Stimulated activated CD4-positive, alpha-beta T cell treated with anti-CD3 and anti-CD28 coated beads, Interleukin-12 subunit alpha, Interleukin-12 subunit beta, amount 100 ng/mL, for 24 hours (primary cell): ENCODE measurements around the gene LIN37.

Experiments used
- DNase-seq, 2 experiments: peaks; one replicate each; pipeline ENCODE4 v3.0.0-alpha.2; 2020; ENCODE audit warnings: low read depth in 2 of 2

LIN37 gene, protein sequence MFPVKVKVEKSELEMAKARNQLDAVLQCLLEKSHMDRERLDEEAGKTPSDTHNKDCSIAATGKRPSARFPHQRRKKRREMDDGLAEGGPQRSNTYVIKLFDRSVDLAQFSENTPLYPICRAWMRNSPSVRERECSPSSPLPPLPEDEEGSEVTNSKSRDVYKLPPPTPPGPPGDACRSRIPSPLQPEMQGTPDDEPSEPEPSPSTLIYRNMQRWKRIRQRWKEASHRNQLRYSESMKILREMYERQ

DNA sequence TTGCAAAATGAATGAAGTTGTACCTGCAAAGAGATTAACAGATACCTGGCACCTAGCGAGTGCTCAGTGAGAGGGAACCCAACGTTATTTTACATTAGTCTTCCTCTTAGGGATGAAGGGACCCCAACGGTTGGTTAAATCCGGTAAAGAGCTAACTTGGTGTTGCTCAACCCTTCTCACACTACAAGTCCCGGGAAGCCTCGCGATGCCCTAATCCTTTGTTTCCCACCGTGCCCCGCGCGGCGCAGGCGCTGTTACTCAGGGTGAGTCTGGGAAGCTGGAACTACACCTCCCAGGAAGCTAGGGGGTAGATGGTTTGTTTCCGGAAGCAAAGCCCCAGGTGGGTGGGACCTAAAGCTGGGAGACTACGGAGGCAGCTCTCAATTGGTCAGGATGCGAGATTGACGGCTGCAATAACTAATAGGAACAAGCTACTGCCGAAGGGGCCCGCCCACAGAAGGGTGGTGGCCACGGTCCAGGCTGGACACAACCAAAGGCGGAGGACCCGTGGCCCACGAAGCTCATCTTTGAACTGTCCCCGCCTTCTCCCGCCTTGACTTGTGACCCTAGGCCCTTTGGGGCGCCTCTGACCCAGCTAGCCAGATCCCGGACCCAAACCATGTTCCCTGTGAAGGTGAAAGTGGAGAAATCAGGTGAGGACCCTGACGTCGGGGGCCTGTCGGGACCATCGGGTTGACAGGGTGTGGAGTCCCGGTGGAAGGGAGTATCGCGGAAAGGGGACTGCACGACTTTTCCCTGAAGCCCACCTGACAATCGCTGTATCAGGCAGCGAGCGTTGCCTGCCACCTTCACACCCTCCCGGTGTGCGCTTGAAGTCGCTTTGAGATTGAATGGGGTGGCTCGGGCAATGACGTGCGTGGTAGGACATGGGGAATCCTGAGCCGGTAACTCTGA lies at the start of gene LIN37:
LIN37 (plus strand) TSS at position 471 of the 915 bp plus-strand sequence; CDS start at position 620, 149 bp downstream.
- DNase-seq = peak; percentile 96 to 97

DNA sequence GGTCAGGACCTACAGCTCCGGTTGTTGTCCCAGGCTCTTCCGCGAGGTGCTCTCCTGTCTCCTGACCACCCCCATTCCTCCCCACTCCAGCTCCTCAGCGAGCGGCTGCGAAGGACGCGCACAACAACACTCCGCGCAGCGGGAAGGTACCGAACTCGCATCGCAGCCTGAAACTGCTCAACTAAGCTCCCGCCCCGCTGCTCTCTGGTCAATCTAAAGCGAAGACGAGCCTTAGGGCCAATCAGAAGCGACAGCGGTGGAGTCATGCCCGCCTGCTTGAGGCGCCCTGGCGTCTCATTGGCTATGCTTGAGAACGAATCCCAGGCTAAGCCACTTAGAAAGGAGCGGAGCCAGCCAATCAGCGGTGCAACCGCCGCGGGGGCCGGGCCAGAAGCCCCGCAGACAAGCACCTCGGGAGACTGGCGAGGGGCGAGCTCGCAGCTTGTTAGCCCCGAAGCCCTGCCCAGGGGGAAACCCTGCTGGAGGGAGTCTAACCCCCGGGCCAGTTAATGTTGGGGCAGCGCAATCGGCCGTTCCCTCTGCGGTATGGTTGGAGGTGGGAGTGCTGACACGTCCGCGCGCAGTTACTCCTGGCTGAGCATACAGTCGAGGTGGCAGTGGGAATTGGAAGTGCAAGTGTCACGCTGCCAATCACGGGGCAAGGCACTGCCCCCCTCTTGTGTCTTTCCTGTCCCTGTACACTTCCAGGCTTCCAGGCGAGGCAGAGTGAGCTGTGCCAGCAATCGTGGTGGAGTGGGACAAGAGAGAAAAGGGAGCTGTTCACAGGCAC lies 46.0 kb upstream of the LIN37 start:
- DNase-seq = peak; percentile 87 to 92

DNA sequence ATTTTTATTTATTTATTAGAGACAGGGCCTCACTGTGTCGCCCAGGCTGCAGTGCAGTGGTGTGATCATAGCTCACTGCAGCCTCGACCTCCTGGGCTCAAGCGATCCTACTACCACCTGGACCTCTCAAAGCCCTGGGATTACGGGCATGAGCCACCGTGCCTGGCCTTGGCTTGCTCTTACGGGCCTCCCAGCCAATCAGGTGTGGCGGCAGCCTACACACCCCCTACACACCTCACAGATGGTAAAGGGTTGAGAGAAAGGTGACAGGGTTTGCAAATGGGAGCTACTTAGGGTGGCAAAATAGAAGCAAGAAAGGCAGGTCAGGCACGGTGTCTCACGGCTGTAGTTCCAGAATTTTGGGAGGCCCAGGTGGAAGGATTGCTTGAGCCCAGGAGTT lies 45.0 kb upstream of the LIN37 start:
- DNase-seq = no peak

DNA sequence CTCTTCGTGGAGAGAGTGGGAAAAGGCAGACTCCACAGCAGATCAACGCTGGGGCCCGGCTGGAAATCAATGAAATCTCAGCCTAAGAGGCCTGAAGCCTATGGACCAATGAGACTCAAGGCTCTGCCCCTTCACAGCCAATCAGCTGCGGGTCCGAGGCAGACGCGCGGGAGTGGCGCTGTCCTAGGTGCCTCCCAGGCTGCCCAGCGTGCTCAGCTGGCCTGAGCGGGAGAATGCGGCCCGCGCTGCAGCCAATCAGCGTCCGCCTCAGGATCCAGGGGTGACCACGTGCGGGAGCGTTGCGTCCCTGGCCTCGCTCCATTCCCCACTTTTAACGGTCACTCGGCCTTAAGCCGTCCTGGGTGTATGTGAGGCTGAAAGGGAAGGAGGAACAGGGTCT lies 44.2 kb upstream of the LIN37 start, which contains the start of gene ZBTB32:
ZBTB32 (plus strand) TSS at position 341 of the 400 bp plus-strand sequence. CDS start 10,069 bp downstream, outside the sequence.
- DNase-seq = no peak

DNA sequence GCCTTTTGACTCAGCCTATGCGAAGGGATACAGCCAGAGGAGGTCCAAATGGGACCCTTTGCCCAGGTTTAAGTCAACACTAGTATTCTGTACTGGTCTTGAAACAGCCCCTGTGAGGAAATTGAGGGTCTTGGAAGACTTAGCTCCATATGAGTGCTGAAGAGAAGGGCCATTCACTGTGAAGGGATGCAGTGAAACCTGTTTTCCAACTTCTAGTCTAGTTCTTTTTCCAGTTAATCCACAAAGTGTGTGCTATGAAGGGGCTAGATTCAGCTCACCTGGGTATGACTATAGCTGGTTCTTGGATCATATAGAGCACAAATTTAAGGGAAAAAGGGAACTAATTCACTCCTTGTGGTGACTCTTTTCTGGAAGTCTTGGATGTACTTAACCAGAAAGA lies 40.0 kb upstream of the LIN37 start:
- no peak for DNase-seq

DNA sequence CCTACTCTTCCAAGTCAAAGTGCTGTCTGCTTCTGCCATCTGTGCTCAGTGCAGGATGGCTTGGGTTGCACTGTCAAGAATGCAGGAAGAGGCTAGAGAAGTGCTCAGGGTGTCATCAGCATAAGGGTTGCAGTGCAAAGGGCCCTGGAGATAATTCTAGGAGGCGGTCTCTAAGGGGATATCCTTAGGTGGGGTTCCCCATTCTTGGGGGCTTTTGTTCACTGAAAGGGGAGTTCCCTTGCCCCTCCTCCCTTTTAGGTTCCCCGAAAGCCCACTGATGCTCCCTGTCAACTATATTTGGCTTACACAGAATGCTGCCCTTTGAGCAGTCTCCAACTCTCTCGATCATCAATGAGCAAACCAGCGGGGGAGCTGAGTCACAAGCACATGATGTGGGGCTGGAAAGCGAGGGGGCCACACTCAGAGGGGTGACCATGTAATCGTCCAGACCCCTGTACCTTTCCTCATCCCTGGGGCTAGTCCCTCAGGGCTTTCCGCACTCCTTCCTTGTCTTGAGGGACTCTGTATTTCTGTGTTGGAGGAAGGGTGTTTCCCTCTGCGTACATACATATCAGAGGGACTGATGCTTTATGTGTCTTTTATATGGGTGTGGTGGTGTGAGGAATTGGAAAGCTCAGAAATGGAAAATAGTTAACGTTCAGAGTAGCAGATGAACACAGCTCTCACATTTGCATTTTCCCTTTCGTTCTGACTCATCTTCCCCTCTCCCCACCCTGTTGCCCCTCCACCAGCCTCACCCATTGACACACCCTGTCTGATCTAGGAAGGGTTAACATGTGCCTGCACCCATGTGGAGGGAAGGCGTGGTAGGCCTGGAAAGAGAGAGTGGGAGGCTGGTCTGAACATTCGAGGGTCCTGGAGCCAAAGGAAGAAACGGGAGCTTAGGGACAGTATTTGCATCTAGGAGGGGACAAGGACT lies 37.3 kb upstream of the LIN37 start:
- DNase-seq = peak in 1 of 2 experiments; percentile 43

DNA sequence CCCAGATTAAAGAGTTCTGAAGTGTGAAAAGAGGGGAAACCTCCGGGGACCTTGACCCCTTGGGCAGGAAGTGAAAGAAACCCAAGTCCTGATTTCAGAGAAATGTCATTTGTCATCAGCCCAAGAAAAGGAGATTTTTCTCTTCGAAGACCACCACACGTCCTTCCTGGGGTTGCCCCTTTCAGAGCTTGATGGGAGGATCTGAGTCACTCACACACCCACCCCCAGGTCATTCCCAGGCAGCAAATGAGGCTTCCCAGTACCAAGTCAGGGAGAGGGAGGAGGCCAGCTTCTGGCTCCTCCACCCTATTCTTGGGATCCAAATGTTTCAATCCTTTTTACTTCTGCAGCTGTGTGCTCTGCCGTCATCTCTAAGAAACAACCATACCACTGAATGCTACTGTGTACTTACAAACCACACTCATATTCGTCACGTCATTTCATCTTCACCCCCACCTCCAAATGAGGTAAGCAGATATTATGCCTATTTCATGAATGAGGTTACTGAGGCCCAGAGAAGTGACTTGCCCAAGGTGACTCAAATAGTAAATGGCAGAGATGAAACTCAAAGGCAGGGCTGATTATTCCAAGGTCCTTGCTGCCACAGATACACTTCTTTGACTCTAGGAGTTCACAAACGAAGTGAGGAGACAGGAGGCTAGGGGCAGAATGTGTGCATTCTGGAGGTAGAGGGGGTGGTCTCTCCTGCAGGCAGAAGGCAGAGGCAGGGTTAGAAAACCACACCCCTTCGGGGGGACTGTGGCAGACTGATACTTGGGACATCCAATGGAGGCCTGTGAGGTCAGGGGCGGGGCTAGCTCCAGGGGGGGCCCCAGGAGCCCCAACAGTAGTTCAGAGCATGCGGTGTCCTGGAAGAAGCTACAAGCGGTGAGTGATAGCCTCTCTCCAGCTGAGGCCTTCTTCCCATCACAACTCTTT lies 35.5 kb upstream of the LIN37 start:
- DNase-seq = peak; percentile 62 to 83

DNA sequence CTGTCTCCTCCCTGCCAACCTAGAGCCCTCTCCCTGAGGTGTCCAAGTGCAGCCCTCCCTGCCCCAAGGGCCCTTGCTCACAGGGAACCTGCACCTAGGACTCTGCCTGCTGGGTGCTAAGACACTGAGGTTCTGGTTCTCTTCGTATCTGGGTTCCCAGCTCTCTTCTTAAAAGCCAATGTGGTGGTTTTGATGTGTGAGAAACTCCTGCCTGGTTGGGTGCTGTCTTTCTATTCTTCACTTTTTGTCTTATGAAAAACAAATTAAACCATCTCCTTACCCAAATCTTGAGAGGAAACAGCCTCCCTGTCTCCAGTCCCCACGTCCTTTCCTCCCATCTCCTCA lies 34.9 kb upstream of the LIN37 start:
- no peak for DNase-seq

DNA sequence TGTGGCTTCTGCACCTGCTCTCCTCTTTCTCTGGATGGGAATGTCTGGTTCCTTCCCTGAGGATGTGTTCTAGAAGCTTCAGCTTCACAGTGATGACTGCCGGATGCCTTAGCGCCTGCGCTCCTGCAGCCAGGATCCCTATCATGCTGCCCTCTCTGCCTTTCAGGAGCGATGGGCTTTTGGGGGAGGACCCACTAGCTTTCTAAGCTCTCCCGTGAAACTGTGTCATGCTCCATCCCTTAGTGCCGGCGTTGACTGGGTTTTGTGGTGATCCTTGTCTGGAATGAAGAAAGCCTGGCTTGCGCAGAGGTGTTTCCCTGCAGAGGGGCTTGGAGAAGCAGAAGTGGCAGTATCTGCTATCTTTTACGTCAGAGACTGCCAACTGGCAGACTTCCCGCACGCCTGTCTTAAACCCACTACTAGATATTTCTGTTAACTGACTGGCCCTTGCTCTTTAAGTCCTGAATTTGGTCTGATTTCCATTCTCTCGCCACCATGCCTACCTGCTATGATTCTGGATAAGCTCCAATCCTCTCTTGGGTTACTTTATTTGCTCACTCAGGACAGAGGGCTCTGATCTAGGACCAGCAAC lies 34.4 kb upstream of the LIN37 start:
- no peak for DNase-seq

DNA sequence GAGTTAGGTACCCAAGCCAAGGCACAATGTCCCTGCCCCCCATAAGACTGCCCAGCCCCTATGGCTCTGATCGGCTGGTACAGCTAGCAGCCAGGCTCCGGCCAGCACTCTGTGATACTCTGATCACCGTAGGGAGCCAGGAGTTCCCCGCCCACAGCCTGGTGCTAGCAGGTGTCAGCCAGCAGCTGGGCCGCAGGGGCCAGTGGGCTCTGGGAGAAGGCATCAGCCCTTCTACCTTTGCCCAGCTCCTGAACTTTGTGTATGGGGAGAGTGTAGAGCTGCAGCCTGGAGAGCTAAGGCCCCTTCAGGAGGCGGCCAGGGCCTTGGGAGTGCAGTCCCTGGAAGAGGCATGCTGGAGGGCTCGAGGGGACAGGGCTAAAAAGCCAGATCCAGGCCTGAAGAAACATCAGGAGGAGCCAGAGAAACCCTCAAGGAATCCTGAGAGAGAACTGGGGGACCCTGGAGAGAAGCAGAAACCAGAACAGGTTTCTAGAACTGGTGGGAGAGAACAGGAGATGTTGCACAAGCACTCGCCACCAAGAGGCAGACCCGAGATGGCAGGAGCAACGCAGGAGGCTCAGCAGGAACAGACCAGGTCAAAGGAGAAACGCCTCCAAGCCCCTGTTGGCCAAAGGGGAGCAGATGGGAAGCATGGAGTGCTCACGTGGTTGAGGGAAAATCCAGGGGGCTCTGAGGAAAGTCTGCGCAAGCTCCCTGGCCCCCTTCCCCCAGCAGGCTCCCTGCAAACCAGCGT lies 33.6 kb upstream of the LIN37 start:
- no peak for DNase-seq

DNA sequence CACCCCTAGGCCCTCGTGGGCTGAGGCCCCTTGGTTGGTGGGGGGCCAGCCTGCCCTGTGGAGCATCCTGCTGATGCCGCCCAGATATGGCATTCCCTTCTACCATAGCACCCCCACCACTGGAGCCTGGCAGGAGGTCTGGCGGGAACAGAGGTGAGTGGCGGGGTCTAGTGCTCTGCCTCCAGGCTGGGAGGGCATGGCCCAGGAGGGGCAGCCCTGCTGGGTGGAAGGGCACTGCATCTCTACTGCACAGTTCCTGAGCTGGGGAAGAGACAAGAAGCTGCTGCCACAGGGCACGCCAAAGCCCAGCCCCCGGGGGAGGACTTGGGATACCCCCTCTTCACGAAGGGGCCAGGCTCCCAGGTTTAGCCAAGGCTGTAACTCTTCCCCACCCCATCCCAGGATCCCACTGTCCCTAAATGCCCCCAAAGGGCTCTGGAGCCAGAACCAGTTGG lies 33.0 kb upstream of the LIN37 start:
- no peak for DNase-seq

DNA sequence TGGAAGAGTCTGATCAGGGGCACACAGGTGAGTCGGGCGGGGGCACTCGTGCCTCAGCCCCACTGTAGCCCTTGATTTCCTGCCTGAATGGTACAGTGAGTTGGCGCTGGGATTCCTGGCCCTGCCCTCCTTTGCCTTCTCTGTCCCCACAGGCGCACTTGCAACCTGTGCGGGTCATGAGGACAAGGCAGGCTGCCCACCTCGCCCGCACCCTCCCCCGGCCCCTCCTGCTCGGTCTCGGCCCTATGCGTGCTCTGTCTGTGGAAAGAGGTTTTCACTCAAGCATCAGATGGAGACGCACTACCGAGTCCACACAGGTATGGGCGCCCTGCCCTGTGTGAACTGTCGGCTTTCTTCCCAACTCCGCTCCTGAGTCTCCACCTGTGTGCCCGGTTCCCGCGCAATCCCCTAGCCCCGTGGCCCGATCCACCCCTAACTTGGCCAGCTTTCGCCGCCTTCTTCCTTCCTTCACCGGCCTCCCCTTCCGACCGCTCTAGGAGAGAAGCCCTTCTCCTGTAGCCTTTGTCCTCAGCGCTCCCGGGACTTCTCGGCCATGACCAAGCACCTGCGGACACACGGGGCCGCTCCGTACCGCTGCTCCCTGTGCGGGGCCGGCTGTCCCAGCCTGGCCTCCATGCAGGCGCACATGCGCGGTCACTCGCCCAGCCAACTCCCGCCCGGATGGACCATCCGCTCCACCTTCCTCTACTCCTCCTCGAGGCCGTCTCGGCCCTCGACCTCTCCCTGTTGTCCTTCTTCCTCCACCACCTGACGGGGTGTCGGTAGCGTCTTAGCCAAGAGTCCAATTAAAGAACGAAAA lies 32.2 kb upstream of the LIN37 start:
- no peak for DNase-seq

DNA sequence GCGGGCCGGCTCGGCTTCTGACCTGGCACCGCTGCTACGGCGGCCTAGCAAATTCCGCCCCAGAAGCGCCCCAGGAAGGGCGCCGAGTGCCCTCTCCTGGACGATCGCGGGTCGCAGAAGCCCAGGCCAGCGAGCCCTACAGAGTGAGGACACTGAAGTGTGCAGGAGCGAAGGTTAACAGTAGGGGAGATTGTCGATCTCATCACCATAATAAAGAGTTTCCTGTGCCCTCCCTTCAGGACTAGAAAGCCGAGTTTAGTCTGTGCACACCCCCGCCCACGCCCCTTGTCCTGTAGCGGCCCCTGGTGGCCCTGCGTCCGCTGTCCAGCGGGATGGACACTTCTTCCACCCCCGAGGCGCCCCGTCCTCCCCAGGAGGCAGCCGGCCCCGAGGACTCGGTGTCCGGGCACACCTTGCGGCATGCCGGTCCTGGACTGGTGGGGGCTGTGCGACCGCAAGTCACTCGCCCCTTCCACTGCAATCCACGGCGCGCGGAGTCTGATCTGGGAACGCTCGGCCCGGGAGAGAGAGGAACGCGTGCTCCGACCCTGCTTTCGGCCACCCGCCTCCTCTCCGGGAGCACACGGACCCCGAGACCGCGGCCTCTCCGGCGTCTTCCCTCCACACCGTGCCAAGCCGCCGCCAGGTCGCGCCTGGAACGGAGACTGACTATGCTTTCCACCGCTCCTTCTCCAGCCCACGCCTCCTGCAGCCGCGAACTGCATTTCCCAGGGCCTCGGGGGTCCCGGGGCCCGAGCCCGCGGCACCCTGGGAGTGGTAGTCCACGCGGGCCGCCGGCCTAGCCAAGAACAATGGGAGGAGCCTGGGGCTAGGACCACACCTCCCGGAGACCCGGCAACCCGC lies 31.3 kb upstream of the LIN37 start:
- peak; percentile 93 to 94 for DNase-seq

DNA sequence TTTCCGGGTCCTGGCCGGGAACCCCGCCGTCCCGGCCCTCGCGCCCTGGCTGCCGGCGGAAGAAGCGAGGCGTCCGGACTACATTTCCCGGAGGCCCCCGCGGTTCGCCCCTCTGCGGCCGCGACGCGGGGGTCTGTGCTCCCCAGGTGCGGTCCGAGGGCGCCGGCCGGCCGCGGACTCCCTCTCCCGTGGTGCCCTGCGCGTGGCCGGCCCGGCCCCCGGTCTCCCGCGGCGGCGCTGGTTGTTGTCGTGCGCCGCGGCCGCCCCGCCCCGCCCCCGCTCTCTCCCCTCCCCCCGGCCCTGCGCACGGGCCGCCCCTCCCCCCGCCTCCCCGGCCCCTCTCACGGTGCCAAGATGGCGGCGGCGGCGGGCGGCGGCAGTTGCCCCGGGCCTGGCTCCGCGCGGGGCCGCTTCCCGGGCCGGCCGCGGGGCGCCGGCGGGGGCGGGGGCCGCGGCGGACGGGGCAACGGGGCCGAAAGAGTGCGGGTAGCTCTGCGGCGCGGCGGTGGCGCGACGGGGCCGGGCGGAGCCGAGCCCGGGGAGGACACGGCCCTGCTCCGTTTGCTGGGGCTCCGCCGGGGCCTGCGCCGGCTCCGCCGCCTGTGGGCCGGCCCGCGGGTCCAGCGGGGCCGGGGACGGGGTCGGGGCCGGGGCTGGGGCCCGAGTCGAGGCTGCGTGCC lies 30.6 kb upstream of the LIN37 start, which contains the start of gene KMT2B:
KMT2B (plus strand) TSS at position 339 of the 680 bp plus-strand sequence; CDS start at position 355, 16 bp downstream.
- DNase-seq = no peak

DNA sequence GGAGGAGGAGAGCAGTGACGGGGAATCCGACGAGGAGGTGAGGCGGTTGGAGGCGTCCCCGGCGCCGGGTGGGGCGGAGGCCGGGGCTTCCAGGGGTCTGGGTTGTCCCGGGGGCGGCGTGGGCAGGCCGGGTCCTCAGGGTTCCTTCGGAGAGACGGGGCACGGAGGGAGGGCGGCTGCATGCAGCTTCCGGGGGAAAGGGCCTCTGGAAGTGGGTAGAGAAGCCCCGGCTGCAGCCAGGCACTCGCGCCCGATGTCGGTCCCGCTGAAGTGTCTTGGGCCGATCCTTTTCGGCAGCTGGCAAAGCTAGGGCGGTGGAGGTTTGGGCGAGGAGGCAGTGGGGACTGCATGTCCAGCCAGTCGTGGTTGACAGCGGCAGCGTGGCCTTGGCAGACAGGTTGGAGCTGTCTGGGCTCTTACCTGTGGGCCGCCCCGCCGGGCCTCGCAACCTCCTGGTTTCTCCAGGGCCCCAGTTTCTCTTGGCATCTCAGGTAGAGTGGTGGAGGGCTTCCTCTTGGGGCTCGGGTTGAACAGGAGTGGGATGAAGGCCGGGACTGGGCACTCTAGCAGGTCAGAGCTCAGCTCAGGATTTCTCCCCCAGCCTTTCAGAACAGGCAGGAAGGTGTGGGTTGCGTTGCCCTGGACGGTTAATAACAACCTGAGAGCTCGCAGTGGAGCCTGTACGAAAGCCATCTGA lies 29.9 kb upstream of the LIN37 start:
- DNase-seq = peak in 1 of 2 experiments; percentile 62
